PC-9 (cell line): ENCODE results near the gene S100A5. TPM values are rescaled to one million over a fixed set of nuclear protein-coding genes. Genes with fewer than 3 reads are reported as not detected.

Experiments
- BruUV-seq: library from RNA; stranded (reverse); fragments of 400-500 nt; replicated peaks from 2 replicates; lab custom pipeline; 2021; lab: Mats Ljungman, UMichigan
- CTCF ChIA-PET: fragments of 300-600 bp; sonication (Branson Sonifier 250); formaldehyde crosslinking; loops from one replicate; lab custom pipeline; 2022; ENCODE audit warnings: antibody characterized with exemption; lab: Charles Lee
- POLR2A ChIA-PET: fragments of 300-600 bp; sonication (Branson Sonifier 250); formaldehyde crosslinking; loops from one replicate; lab custom pipeline; 2022; ENCODE audit warnings: antibody characterized with exemption; ENCODE audit not compliant: unreplicated experiment; lab: Charles Lee
- DNase-seq, 2 experiments: peaks; one replicate each; pipeline versions ENCODE4 v3.0.0 to v3.0.0-alpha.2; 2015 to 2022; ENCODE audit warnings: mixed read lengths in 1 of 2
- H2AFZ ChIP-seq: fragments of 200-600 bp; sonication (generic); 2 replicates; pipeline ENCODE4 v1.8.1; 2017; ENCODE audit warnings: antibody characterized with exemption
- H3F3A ChIP-seq: fragments of 200-600 bp; sonication (generic); 2 replicates; pipeline ENCODE4 v1.8.1; 2017; ENCODE audit warnings: antibody characterized with exemption, mild to moderate bottlenecking, low read depth; ENCODE audit not compliant: insufficient read depth
- H3K27ac ChIP-seq: fragments of 200-600 bp; sonication (generic); 2 replicates; pipeline ENCODE4 v1.6.1; 2016; ENCODE audit warnings: mixed run types
- H3K27me3 ChIP-seq: fragments of 200-600 bp; sonication (generic); 2 replicates; pipeline ENCODE4 v1.6.1; 2016; ENCODE audit warnings: low read depth, mixed run types; ENCODE audit not compliant: insufficient read depth
- H3K36me3 ChIP-seq: fragments of 200-600 bp; sonication (generic); 2 replicates; pipeline ENCODE4 v1.6.1; 2016; ENCODE audit warnings: low read depth, mixed run types
- H3K4me1 ChIP-seq: fragments of 200-600 bp; sonication (generic); replicated peaks from 2 replicates; pipeline ENCODE4 v1.6.1; 2016; ENCODE audit warnings: mixed run types; ENCODE audit not compliant: insufficient read depth
- H3K4me2 ChIP-seq: fragments of 200-600 bp; sonication (generic); 2 replicates; pipeline ENCODE4 v1.6.1; 2017; ENCODE audit warnings: mixed run types
- H3K4me3 ChIP-seq: fragments of 200-600 bp; sonication (generic); 2 replicates; pipeline ENCODE4 v1.6.1; 2016; ENCODE audit warnings: mixed run types
- H3K79me2 ChIP-seq: fragments of 200-600 bp; sonication (generic); 2 replicates; pipeline ENCODE4 v1.6.1; 2017; ENCODE audit warnings: low read depth, mixed run types
- H3K9me2 ChIP-seq: fragments of 200-600 bp; sonication (generic); 2 replicates; pipeline ENCODE4 v1.8.1; 2017; ENCODE audit warnings: mild to moderate bottlenecking; ENCODE audit not compliant: insufficient read depth
- H3K9me3 ChIP-seq: fragments of 200-600 bp; sonication (generic); 2 replicates; pipeline ENCODE4 v1.8.1; 2016; ENCODE audit warnings: low read depth; ENCODE audit not compliant: insufficient read depth
- H4K20me1 ChIP-seq: fragments of 200-600 bp; sonication (generic); 2 replicates; pipeline ENCODE4 v1.8.1; 2017; ENCODE audit not compliant: insufficient read depth
- EZH2 ChIP-seq: fragments of 200-600 bp; sonication (generic); IDR thresholded peaks from 2 replicates; pipeline ENCODE4 v1.8.0; 2017; ENCODE audit warnings: antibody characterized with exemption, low read depth
- intact Hi-C: fragments of 100-400 bp; cut with micrococcal nuclease; formaldehyde crosslinking; loops from one replicate; pipeline ENCODE4 v1.10.0; 2022; ENCODE audit not compliant: unreplicated experiment
- total RNA-seq: library from RNA; stranded (reverse); gene quantifications from 2 replicates; pipeline ENCODE4 v1.2.3, GENCODE V29; 2021
- TF ChIP-seq, protein P1 (sequence below): fragments of 200-600 bp; sonication (generic); conservative IDR thresholded peaks from 2 replicates; pipeline ENCODE4 v1.6.1; 2017; ENCODE audit warnings: mixed run types, antibody characterized with exemption, mild to moderate bottlenecking, moderate library complexity

The S100A5 gene
- total RNA-seq, 1 experiment from 2014 or later, result 11.1 TPM

DNA sequence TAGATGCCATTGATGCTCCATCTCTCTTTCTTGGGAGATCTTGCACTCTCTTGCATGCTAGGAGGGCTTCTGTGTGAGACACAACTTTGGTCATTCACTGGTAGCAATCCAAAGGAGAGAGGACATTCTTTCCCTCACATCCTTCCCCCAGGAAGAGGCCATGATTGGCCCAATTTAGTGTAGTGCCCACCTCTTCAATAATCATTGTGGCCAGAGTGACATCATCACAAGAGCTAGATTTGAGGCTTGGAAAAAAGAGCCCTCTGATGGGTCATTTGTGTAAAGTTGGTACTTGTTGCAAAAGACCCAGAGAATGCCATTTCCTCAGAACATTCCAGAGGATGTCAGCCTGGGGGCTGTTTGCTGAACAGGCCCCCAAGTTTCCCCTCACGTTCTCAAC, 35.2 kb downstream of the S100A5 start:
- intact Hi-C loops, result no loop called here
- H3K27ac ChIP-seq, result no peak overlapping the region
- CTCF ChIA-PET, result interaction anchor here (1.1 kb wide), 1 partner anchor 101 kb away, joined by 3 read pairs; no protein-coding TSS in a partner anchor

DNA sequence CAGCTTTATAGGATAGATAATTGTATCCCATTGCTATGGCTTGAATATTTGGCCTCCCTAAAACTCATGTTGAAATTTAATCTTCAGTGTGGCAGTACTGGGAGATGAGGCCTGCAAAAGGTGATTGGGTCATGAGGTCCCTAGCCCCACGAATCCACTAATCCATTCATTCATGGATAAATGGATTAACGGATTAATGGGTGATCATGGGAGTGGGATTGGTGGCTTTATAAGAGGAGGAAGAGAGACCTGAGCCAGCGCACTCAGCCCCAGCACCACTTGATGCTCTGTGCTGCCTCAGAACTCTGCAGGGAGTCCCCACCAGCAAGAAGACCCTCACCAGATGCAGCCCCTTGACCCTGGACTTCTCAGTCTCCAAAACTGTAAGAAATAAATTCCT, 37.0 kb downstream of the S100A5 start:
- no peak for DNase-seq
- H3K9me3 ChIP-seq, result no peaks in the 10 kb centered on the region; the same call in 1 of the 2 replicates
- H3F3A ChIP-seq, result no peaks in the 10 kb centered on the region
- intact Hi-C loops, result no loop called here
- no peak overlapping the region for H3K4me3 ChIP-seq
- H3K79me2 ChIP-seq, result no peaks in the 10 kb centered on the region
- no TSS peak for BruUV-seq
- peaks cover 11% of the 10 kb centered on the region for H3K4me1 ChIP-seq
- no peak overlapping the region for H3K4me2 ChIP-seq
- no peak overlapping the region for H2AFZ ChIP-seq
- ChIA-PET CTCF (no interaction called here), POLR2A (no interaction called here)
- TF ChIP-seq, protein P1, sequence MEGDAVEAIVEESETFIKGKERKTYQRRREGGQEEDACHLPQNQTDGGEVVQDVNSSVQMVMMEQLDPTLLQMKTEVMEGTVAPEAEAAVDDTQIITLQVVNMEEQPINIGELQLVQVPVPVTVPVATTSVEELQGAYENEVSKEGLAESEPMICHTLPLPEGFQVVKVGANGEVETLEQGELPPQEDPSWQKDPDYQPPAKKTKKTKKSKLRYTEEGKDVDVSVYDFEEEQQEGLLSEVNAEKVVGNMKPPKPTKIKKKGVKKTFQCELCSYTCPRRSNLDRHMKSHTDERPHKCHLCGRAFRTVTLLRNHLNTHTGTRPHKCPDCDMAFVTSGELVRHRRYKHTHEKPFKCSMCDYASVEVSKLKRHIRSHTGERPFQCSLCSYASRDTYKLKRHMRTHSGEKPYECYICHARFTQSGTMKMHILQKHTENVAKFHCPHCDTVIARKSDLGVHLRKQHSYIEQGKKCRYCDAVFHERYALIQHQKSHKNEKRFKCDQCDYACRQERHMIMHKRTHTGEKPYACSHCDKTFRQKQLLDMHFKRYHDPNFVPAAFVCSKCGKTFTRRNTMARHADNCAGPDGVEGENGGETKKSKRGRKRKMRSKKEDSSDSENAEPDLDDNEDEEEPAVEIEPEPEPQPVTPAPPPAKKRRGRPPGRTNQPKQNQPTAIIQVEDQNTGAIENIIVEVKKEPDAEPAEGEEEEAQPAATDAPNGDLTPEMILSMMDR, result no peak
- no peak for TF ChIP-seq EZH2
- H4K20me1 ChIP-seq, result no peaks in the 10 kb centered on the region
- no peaks in the 10 kb centered on the region for H3K27me3 ChIP-seq
- no peaks in the 10 kb centered on the region for H3K36me3 ChIP-seq
- no peak overlapping the region for H3K27ac ChIP-seq
- no peaks in the 10 kb centered on the region for H3K9me2 ChIP-seq

More for the DNA sequence above, 35.2 kb downstream of the S100A5 start:
- Histone ChIP-seq H3K9me2 (no peaks in the 10 kb centered on the region), H3K4me2 (no peak overlapping the region), H3F3A (0 out of 2 replicates have a peak, but pooled peaks cover 5% of the 10 kb centered on the region), H3K27me3 (no peaks in the 10 kb centered on the region), H3K4me3 (no peak overlapping the region), H4K20me1 (no peaks in the 10 kb centered on the region), H3K9me3 (no peaks in the 10 kb centered on the region; the same call in 1 of the 2 replicates), H2AFZ (no peak overlapping the region), H3K36me3 (no peaks in the 10 kb centered on the region), H3K4me1 (peaks cover 11% of the 10 kb centered on the region), H3K79me2 (no peaks in the 10 kb centered on the region)
- POLR2A ChIA-PET, result no interaction called here
- DNase-seq, result no peak
- BruUV-seq, result no TSS peak
- TF ChIP-seq, protein P1, result no peak

DNA sequence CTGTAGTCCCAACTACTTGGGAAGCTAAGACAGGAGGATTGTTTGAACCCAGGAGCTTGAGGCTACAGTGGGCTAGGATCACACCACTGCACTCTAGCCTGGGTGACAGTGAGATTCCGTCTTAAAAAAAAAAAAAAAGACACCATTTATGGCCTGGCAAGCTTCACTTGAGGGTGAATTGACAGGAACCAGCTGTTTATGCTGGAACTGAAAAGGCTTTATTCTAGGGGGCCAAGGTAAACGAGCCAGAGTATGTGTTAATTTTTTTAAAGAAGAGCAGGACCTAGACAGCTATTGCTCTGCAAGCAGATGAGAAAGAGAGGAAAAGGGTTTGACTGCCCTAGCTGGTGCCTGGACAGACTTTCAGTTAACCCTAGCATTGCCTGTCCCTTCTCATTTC, 42.0 kb downstream of the S100A5 start:
- TF ChIP-seq, protein P1, result no peak
- no peaks in the 10 kb centered on the region; the same call in 1 of the 2 replicates for H3K9me3 ChIP-seq
- H3K27ac ChIP-seq, result no peak overlapping the region
- no peaks in the 10 kb centered on the region for H3K79me2 ChIP-seq
- H3F3A ChIP-seq, result no peaks in the 10 kb centered on the region
- intact Hi-C loops, result no loop called here
- H3K4me1 ChIP-seq, result no peaks in the 10 kb centered on the region
- no peak overlapping the region for H3K4me2 ChIP-seq
- no peaks in the 10 kb centered on the region for H3K9me2 ChIP-seq
- H2AFZ ChIP-seq, result no peak overlapping the region
- no peak for DNase-seq
- H3K27me3 ChIP-seq, result no peaks in the 10 kb centered on the region
- no TSS peak for BruUV-seq
- ChIA-PET POLR2A (no interaction called here), CTCF (interaction anchor here (0.7 kb wide), 1 partner anchor 146 kb away, joined by 3 read pairs; no protein-coding TSS in a partner anchor)
- no peaks in the 10 kb centered on the region for H3K36me3 ChIP-seq
- no peaks in the 10 kb centered on the region for H4K20me1 ChIP-seq
- H3K4me3 ChIP-seq, result no peak overlapping the region
